Mesenchymal stem cell (in vitro differentiated cells and primary cell): ENCODE data around the gene ANAPC5.

Experiments
- DNase-seq: peaks from one replicate; pipeline ENCODE4 v3.0.0-alpha.2; 2013
- H2AFZ ChIP-seq: one replicate; pipeline ENCODE4 v1.6.1; 2013; ENCODE audit warnings: low read depth, mild to moderate bottlenecking, control low read depth, inconsistent platforms, low read length, moderate library complexity
- H2AK5ac ChIP-seq: 2 replicates; pipeline ENCODE4 v1.6.1; 2013; ENCODE audit warnings: low read length, moderate library complexity, mild to moderate bottlenecking, inconsistent platforms; ENCODE audit not compliant: severe bottlenecking
- H2BK120ac ChIP-seq: one replicate; pipeline ENCODE4 v1.6.1; 2013; ENCODE audit warnings: low read depth, mild to moderate bottlenecking, inconsistent platforms, low read length, moderate library complexity
- H2BK12ac ChIP-seq, 2 experiments: one replicate each; pipeline ENCODE4 v1.6.1; 2013; ENCODE audit warnings: inconsistent platforms in 2 of 2, low read length in 2 of 2, mild to moderate bottlenecking in 2 of 2, moderate library complexity in 2 of 2, control low read depth in 1 of 2
- H2BK15ac ChIP-seq: one replicate; pipeline ENCODE4 v1.6.1; 2013; ENCODE audit warnings: mild to moderate bottlenecking, low read depth, inconsistent platforms; ENCODE audit not compliant: poor library complexity, severe bottlenecking
- H2BK5ac ChIP-seq: 2 replicates; pipeline ENCODE4 v1.6.1; 2013; ENCODE audit warnings: low read depth, mild to moderate bottlenecking, low read length, control low read depth, inconsistent platforms; ENCODE audit not compliant: poor library complexity, severe bottlenecking
- H3K14ac ChIP-seq, 2 experiments: one replicate each; pipeline ENCODE4 v1.6.1; 2013; ENCODE audit warnings: inconsistent platforms in 2 of 2, low read length in 2 of 2, control low read depth in 1 of 2, mild to moderate bottlenecking in 1 of 2, moderate library complexity in 1 of 2
- H3K18ac ChIP-seq, 2 experiments: one replicate each; pipeline ENCODE4 v1.6.1; 2013; ENCODE audit warnings: inconsistent platforms in 2 of 2, low read length in 2 of 2, control low read depth in 1 of 2, low read depth in 1 of 2, mild to moderate bottlenecking in 1 of 2
- H3K23ac ChIP-seq, 2 experiments: one replicate each; pipeline ENCODE4 v1.6.1; 2013; ENCODE audit warnings: inconsistent platforms in 2 of 2, low read length in 2 of 2, mild to moderate bottlenecking in 2 of 2, moderate library complexity in 2 of 2, control low read depth in 1 of 2
- H3K27ac ChIP-seq: 2 replicates; pipeline ENCODE4 v1.5.1; 2013; ENCODE audit warnings: mild to moderate bottlenecking, moderate library complexity, low read length, control low read depth, inconsistent platforms; ENCODE audit not compliant: poor library complexity, severe bottlenecking
- H3K27me3 ChIP-seq, 2 experiments: 2 replicates each; pipeline versions ENCODE4 v1.6.1 to v1.7.0; 2013; ENCODE audit warnings: low read length in 2 of 2, mild to moderate bottlenecking in 2 of 2, moderate library complexity in 2 of 2, control low read depth in 1 of 2, inconsistent platforms in 1 of 2; ENCODE audit not compliant: control insufficient read depth in 1 of 2, insufficient read depth in 1 of 2
- H3K36me3 ChIP-seq, 2 experiments: 2 replicates each; pipeline versions ENCODE4 v1.6.1 to v1.7.0; 2013; ENCODE audit warnings: low read length in 2 of 2, control low read depth in 1 of 2, inconsistent platforms in 1 of 2, low read depth in 1 of 2, mild to moderate bottlenecking in 1 of 2; ENCODE audit not compliant: insufficient read depth in 2 of 2, control insufficient read depth in 1 of 2
- H3K4ac ChIP-seq, 2 experiments: one replicate each; pipeline ENCODE4 v1.6.1; 2013; ENCODE audit warnings: inconsistent platforms in 2 of 2, low read length in 2 of 2, mild to moderate bottlenecking in 2 of 2, moderate library complexity in 2 of 2, control low read depth in 1 of 2, low read depth in 1 of 2
- H3K4me1 ChIP-seq: 2 replicates; pipeline ENCODE4 v1.6.1; 2013; ENCODE audit warnings: low read depth, low read length, control low read depth; ENCODE audit not compliant: control insufficient read depth, insufficient read depth
- H3K4me2 ChIP-seq: 2 replicates; pipeline ENCODE4 v1.6.1; 2013; ENCODE audit warnings: low read length, mild to moderate bottlenecking, inconsistent platforms; ENCODE audit not compliant: poor library complexity, severe bottlenecking
- H3K4me3 ChIP-seq, 2 experiments: 2 replicates each; pipeline versions ENCODE4 v1.5.1 to v1.7.0; 2013; ENCODE audit warnings: low read length in 2 of 2, mild to moderate bottlenecking in 2 of 2, control low read depth in 1 of 2, low read depth in 1 of 2; ENCODE audit not compliant: insufficient read depth in 1 of 2
- H3K79me1 ChIP-seq: replicated peaks from 2 replicates; pipeline ENCODE4 v1.6.1; 2013; ENCODE audit warnings: mild to moderate bottlenecking, control low read depth, low read length, inconsistent platforms; ENCODE audit not compliant: poor library complexity, severe bottlenecking
- H3K9ac ChIP-seq: 2 replicates; pipeline ENCODE4 v1.7.0; 2013; ENCODE audit warnings: mild to moderate bottlenecking, low read length, moderate library complexity
- H3K9me3 ChIP-seq: 2 replicates; pipeline ENCODE4 v1.7.0; 2013; ENCODE audit warnings: mild to moderate bottlenecking, low read length; ENCODE audit not compliant: control insufficient read depth
- H4K8ac ChIP-seq: one replicate; pipeline ENCODE4 v1.6.1; 2013; ENCODE audit warnings: inconsistent platforms, mild to moderate bottlenecking, low read length, moderate library complexity
- H4K91ac ChIP-seq: one replicate; pipeline ENCODE4 v1.6.1; 2013; ENCODE audit warnings: mild to moderate bottlenecking, low read length, inconsistent platforms
- WGBS: methylation state at CpG from one replicate; pipeline ENCODE4 v1.1.7; 2013; ENCODE audit warnings: mixed read lengths; 5-methylcytosine and 5-hydroxymethylcytosine counted together

Gene ANAPC5

GRCh38 chr12:121290410-121290809 is 61.8 kb downstream of the ANAPC5 start:
- WGBS: 97% methylated on average over 4 of the region's 5 CpGs
- Histone ChIP-seq H3K27me3 (no peaks in the 10 kb centered on the region), H3K4me1 (peaks cover 16% of the 10 kb centered on the region), H4K91ac (no peak overlapping the region), H3K23ac (no peak overlapping the region), H3K79me1 (peaks cover 25% of the 10 kb centered on the region), H3K18ac (no peak overlapping the region), H3K27ac (no peak overlapping the region), H2BK15ac (no peak overlapping the region), H3K4me2 (no peak overlapping the region), H3K9ac (no peak overlapping the region), H3K4ac (no peak overlapping the region), H3K9me3 (no peaks in the 10 kb centered on the region), H3K14ac (no peak overlapping the region), H3K36me3 (peaks cover 0 to 13% of the 10 kb centered on the region in 2 experiments), H2BK120ac (no peak overlapping the region), H3K4me3 (no peak overlapping the region), H2BK5ac (no peak overlapping the region), H2BK12ac (no peak overlapping the region), H2AK5ac (no peak overlapping the region), H4K8ac (no peak overlapping the region), H2AFZ (no peak overlapping the region)
- no peak for DNase-seq

GRCh38 chr12:121289962-121290361 is 62.2 kb downstream of the ANAPC5 start:
- H2BK15ac ChIP-seq: no peak overlapping the region
- H2BK120ac ChIP-seq: no peak overlapping the region
- H3K4me2 ChIP-seq: no peak overlapping the region
- no peak overlapping the region for H4K8ac ChIP-seq
- H3K36me3 ChIP-seq: peaks cover 0 to 13% of the 10 kb centered on the region in 2 experiments
- no peak overlapping the region for H3K14ac ChIP-seq
- no peak overlapping the region for H3K23ac ChIP-seq
- H3K27ac ChIP-seq: no peak overlapping the region
- no peak overlapping the region for H2BK12ac ChIP-seq
- H3K4me3 ChIP-seq: no peak overlapping the region
- peaks cover 24% of the 10 kb centered on the region for H3K79me1 ChIP-seq
- H3K4ac ChIP-seq: no peak overlapping the region
- no peak overlapping the region for H3K9ac ChIP-seq
- no peak overlapping the region for H2AFZ ChIP-seq
- peaks cover 12% of the 10 kb centered on the region for H3K4me1 ChIP-seq
- WGBS: 97% methylated on average over 6 of the region's 7 CpGs
- no peaks in the 10 kb centered on the region for H3K9me3 ChIP-seq
- no peak for DNase-seq
- no peak overlapping the region for H2AK5ac ChIP-seq
- H2BK5ac ChIP-seq: no peak overlapping the region
- no peaks in the 10 kb centered on the region for H3K27me3 ChIP-seq
- H3K18ac ChIP-seq: no peak overlapping the region
- no peak overlapping the region for H4K91ac ChIP-seq

- Histone ChIP-seq H3K27me3 (no peaks in the 10 kb centered on the region), H3K36me3 (peaks cover 0 to 13% of the 10 kb centered on the region in 2 experiments), H2AK5ac (no peak overlapping the region), H2AFZ (no peak overlapping the region), H3K79me1 (peaks cover 21% of the 10 kb centered on the region), H3K14ac (no peak overlapping the region), H3K4me1 (peaks cover 12% of the 10 kb centered on the region), H2BK5ac (no peak overlapping the region), H3K23ac (no peak overlapping the region), H4K8ac (no peak overlapping the region), H3K27ac (no peak overlapping the region), H3K4me3 (peak overlapping the region in 1 of 2 experiments; percentile 46), H3K4ac (no peak overlapping the region), H2BK12ac (no peak overlapping the region), H2BK120ac (no peak overlapping the region), H3K4me2 (no peak overlapping the region), H3K9ac (peak overlapping the region; percentile 76), H4K91ac (no peak overlapping the region), H3K18ac (no peak overlapping the region), H2BK15ac (no peak overlapping the region), H3K9me3 (no peaks in the 10 kb centered on the region)
- DNase-seq: no peak
- 74% methylated on average over 7 of the region's 9 CpGs for WGBS
Observed at GRCh38 chr12:121288986-121289385, 63.2 kb downstream of the ANAPC5 start.

- H3K27me3 ChIP-seq: no peaks in the 10 kb centered on the region
- WGBS: 75% methylated on average over 10 of the region's 10 CpGs
- H3K4me2 ChIP-seq: no peak overlapping the region
Observed at GRCh38 chr12:121288158-121288845, 63.9 kb downstream of the ANAPC5 start.

More at GRCh38 chr12:121288158-121288845, 63.9 kb downstream of the ANAPC5 start:
- Histone ChIP-seq H3K79me1 (peaks cover 21% of the 10 kb centered on the region), H3K36me3 (peaks cover 3 to 13% of the 10 kb centered on the region in 2 experiments), H3K4me1 (peaks cover 12% of the 10 kb centered on the region), H3K4me3 (no peak overlapping the region), H3K9ac (no peak overlapping the region), H3K4ac (no peak overlapping the region), H3K27ac (no peak overlapping the region), H2BK5ac (no peak overlapping the region), H2BK12ac (no peak overlapping the region), H2BK120ac (no peak overlapping the region), H3K9me3 (no peaks in the 10 kb centered on the region), H2BK15ac (no peak overlapping the region), H4K8ac (no peak overlapping the region), H2AFZ (no peak overlapping the region), H3K18ac (no peak overlapping the region), H3K14ac (no peak overlapping the region), H2AK5ac (no peak overlapping the region), H3K23ac (no peak overlapping the region), H4K91ac (no peak overlapping the region)
- no peak for DNase-seq
